Inflammatory macrophage treated with lipopolysaccharide for 4 hours (primary cell): Measurements from ENCODE around the gene MOB3C.
"Not testable (repeated sequence)": the region's sequence is repeated elsewhere in the genome, so short reads cannot be mapped to it uniquely, and the experiment has no call there.

Source experiments
- DNase-seq: peaks from one replicate; pipeline ENCODE4 v3.0.0-alpha.2; 2020

Gene MOB3C

GRCh38 chr1:46616277-46617107 is at the start of gene MOB3C:
Gene MOB3C (minus strand): TSS chr1:46616811. CDS start chr1:46613321, 3,490 bp downstream.
- DNase-seq = peak; percentile 81

GRCh38 chr1:46665983-46666382 is 49.4 kb upstream of the MOB3C start:
- no peak for DNase-seq

- not testable (repeated sequence) for DNase-seq
These were observed 46.3 kb upstream of the MOB3C start for GRCh38 chr1:46662919-46663318.

- not testable (repeated sequence) for DNase-seq
These were observed 43.5 kb upstream of the MOB3C start for GRCh38 chr1:46660116-46660515.

GRCh38 chr1:46659307-46659870 is 42.8 kb upstream of the MOB3C start:
- no peak for DNase-seq

- no peak for DNase-seq
These were observed 41.2 kb upstream of the MOB3C start for GRCh38 chr1:46657775-46658174.

- DNase-seq = no peak
These were observed 40.0 kb upstream of the MOB3C start for GRCh38 chr1:46656643-46657042.

- DNase-seq = no peak
These were observed 39.2 kb upstream of the MOB3C start for GRCh38 chr1:46655848-46656247.

- DNase-seq = not testable (repeated sequence)
These were observed 38.1 kb upstream of the MOB3C start for GRCh38 chr1:46654698-46655097.

- DNase-seq = no peak
These were observed 37.4 kb upstream of the MOB3C start for GRCh38 chr1:46654012-46654411.

GRCh38 chr1:46653405-46653958 is 36.9 kb upstream of the MOB3C start:
- no peak for DNase-seq

- no peak for DNase-seq
These were observed 35.9 kb upstream of the MOB3C start for GRCh38 chr1:46652321-46653100.

- DNase-seq = not testable (repeated sequence)
These were observed 34.5 kb upstream of the MOB3C start for GRCh38 chr1:46651152-46651551.

GRCh38 chr1:46650491-46650890 is 33.9 kb upstream of the MOB3C start:
- DNase-seq = no peak

- DNase-seq = no peak
These were observed 33.2 kb upstream of the MOB3C start for GRCh38 chr1:46649764-46650163.

- DNase-seq = no peak
These were observed 31.0 kb upstream of the MOB3C start for GRCh38 chr1:46647611-46648010.

GRCh38 chr1:46646844-46647243 is 30.2 kb upstream of the MOB3C start:
- no peak for DNase-seq

GRCh38 chr1:46646331-46646730 is 29.7 kb upstream of the MOB3C start:
- no peak for DNase-seq

GRCh38 chr1:46645815-46646214 is 29.2 kb upstream of the MOB3C start:
- DNase-seq = no peak

GRCh38 chr1:46643368-46643775 is 26.8 kb upstream of the MOB3C start:
- no peak for DNase-seq

GRCh38 chr1:46642115-46642680 is 25.6 kb upstream of the MOB3C start:
- DNase-seq = peak; percentile 8

GRCh38 chr1:46639547-46639946 is 22.9 kb upstream of the MOB3C start:
- no peak for DNase-seq

GRCh38 chr1:46638921-46639320 is 22.3 kb upstream of the MOB3C start:
- DNase-seq = no peak
